HG03558 (cell line): Measurements from ENCODE around the gene KRTAP19-1.

Source experiments
- ATAC-seq: cut with Tn5 transposase; IDR thresholded peaks from one replicate; pipeline ENCODE4 v1.9.1; 2021; ENCODE audit warnings: moderate number of reproducible peaks; ENCODE audit not compliant: unreplicated experiment; ENCODE audit errors: extremely low read depth

Gene KRTAP19-1

GRCh38 chr21:30434033-30434631 lies 46.0 kb downstream of the KRTAP19-1 start:
- ATAC-seq: no peak

GRCh38 chr21:30430170-30430655 lies 50.0 kb downstream of the KRTAP19-1 start, which contains the start of gene KRTAP13-4:
KRTAP13-4 (plus strand) TSS chr21:30430220; CDS start chr21:30430276, 56 bp downstream.
- ATAC-seq: no peak
